RWPE1 (cell line): ENCODE data around the gene HOXD10.

Experiments used
- CTCF ChIA-PET: fragments of 350-600 bp; sonication (Branson Sonifier 250); formaldehyde crosslinking; extraction: SDS; loops from one replicate; lab custom pipeline; 2021; lab: Yijun Ruan, JAX
- POLR2A ChIA-PET: fragments of 400-600 bp; formaldehyde crosslinking; extraction: SDS; loops from one replicate; lab custom pipeline; 2020; ENCODE audit warnings: antibody characterized with exemption; ENCODE audit not compliant: low non-redundant PET; lab: Yijun Ruan, JAX
- DNase-seq: peaks from one replicate; pipeline ENCODE4 v3.0.0; 2012; ENCODE audit warnings: low spot score
- H3K27ac ChIP-seq: fragments of 450-650 bp; 2 replicates; pipeline ENCODE4 v1.5.1; 2017
- CTCF ChIP-seq: fragments of 450-650 bp; conservative IDR thresholded peaks from 2 replicates; pipeline ENCODE4 v1.5.1; 2017; ENCODE audit warnings: low read depth, mild to moderate bottlenecking

Gene HOXD10

GRCh38 chr2:176115883-176116813, at the start of gene HOXD10:
Gene HOXD10, plus strand, starts transcription at chr2:176116778. Its CDS starts 56 bp downstream, at chr2:176116834.
- POLR2A ChIA-PET: no interaction called here
- DNase-seq: no peak
- H3K27ac ChIP-seq: peak within 1 kb of the TSS; percentile 66
- peak; percentile 67 for TF ChIP-seq CTCF
- CTCF ChIA-PET: interaction anchor here (1.0 kb wide), 1 partner anchor 11 kb away, joined by 4 read pairs; no protein-coding TSS in a partner anchor

DNA sequence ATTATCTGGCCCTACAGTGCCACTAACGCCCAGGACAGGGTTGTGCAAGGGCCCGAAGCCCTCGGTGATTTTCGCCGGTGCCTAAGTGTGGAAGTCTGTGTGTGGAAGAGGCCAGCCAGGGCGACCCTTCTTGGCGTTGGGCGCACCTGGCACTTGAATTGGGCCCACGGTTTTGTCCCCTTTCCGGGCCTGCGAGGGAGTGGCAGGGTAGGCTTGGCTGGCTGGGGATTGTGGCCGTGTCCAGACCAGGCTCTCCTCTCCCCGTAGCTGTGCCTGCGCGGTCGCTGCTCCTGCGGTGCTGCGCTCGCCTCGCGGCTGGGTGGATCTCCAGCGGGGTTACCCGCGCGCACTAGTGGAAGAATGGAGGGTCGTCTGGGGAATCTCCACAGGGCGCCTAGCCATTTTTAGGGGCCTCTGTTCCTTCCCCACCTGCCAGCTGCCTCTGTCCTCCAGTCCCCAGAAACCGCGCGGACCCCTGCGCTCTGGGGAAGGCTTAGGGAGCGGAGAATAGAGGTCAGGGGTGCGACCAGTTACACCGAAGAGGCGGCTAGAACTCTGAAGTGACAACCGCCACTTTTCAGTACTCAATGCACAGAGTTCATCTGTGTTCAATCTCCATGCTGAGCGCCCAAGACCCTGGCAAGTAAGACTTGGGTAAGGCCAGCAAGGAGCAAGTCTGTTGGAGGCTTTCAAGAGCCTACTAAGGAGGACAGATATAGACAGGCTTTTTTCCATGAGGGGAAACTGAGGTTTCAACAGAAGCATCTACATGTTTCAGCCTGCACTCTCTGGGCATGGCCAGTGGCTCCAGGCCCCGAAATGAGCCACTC, 48.8 kb upstream of the HOXD10 start:
- ChIA-PET POLR2A (no interaction called here), CTCF (no interaction called here)
- TF ChIP-seq CTCF: no peak
- DNase-seq: no peak
- H3K27ac ChIP-seq: no peak overlapping the region

GRCh38 chr2:176068419-176068832, 48.2 kb upstream of the HOXD10 start:
- ChIA-PET POLR2A (no interaction called here), CTCF (no interaction called here)
- no peak for TF ChIP-seq CTCF
- no peak for DNase-seq
- no peak overlapping the region for H3K27ac ChIP-seq

DNA sequence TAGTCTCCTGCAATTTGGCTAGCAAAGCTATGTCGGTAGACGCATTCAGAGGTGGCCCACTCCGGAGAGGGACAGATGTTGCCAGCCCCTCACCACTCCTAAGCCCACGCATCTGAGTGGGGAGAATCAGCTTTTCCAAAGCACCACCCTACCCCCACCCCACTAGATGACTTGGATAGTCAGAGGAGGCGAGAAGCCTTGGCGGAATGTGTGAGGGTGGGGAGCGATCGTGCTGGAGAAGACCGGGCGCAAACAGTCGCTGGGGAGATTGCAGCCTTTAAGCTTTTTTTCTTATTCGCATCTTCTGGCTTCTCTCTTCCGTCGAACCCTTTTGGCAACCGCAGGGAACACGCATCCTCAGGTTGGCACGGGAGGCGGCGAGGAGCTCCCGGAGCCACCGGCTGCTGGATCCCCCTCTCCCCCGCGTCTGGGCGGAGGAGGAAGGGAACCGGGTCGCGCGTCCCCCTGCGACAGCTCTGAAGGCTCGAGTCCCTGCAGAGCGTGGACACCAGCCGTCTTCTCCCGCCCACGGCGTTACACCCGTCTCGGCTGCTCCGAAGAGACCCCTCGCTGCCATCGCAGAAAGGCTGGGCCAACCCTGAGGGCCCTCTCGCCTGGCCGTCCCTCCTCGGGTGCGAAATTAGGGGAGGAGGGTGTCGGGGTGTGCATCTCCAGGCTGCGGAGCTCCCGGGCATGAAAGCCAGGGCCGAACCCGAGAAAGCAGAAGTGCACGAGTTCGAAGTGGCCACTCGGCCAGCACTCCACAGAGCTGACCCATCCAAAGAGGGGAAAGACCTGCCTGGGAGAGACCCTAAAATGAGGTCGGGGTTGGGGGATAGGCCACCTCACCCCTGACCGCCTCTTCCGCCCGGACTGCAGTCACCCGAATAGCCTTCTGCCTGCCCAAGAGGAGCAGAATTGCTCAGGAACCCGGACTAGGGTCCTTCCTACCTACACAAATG, 45.0 kb upstream of the HOXD10 start:
- no peak overlapping the region for H3K27ac ChIP-seq
- POLR2A ChIA-PET: no interaction called here
- CTCF ChIA-PET: interaction anchor here (0.6 kb wide), 1 partner anchor 560 kb away, joined by 3 read pairs; no protein-coding TSS in a partner anchor
- DNase-seq: no peak
- no peak for TF ChIP-seq CTCF

GRCh38 chr2:176072292-176072669, 44.3 kb upstream of the HOXD10 start:
- POLR2A ChIA-PET: no interaction called here
- no peak for TF ChIP-seq CTCF
- CTCF ChIA-PET: interaction anchor here (0.5 kb wide), 1 partner anchor 299 kb away, joined by 4 read pairs; no protein-coding TSS in a partner anchor
- H3K27ac ChIP-seq: no peak overlapping the region
- DNase-seq: no peak
